Astrocyte (in vitro differentiated cells and primary cell): ENCODE measurements around the gene KRT77.

ENCODE experiments used
- CTCF ChIP-seq: IDR thresholded peaks from 2 replicates; pipeline ENCODE4 v1.5.1; 2011; ENCODE audit warnings: low read depth, mild to moderate bottlenecking, inconsistent platforms, low read length, moderate library complexity; ENCODE audit not compliant: insufficient read depth
- EZH2 ChIP-seq: IDR thresholded peaks from 2 replicates; pipeline ENCODE4 v1.6.1; 2012; ENCODE audit warnings: mild to moderate bottlenecking, low read length, inconsistent platforms; ENCODE audit not compliant: insufficient read depth

- no peak for TF ChIP-seq CTCF
- no peak for TF ChIP-seq EZH2
These were observed 3.4 kb downstream of the KRT77 start for GRCh38 chr12:52699960-52700359.
